ENCODE measurements around the gene SLC19A1.

- TF ChIP-seq TCF12 (IDR thresholded peaks at IDR 0.05; ENCODE audit: low read depth) (no peak), RAD21 (IDR thresholded peaks at IDR 0.05; ENCODE audit: low read depth) (no peak), EP300 (IDR thresholded peaks at IDR 0.05; ENCODE audit: borderline replicate concordance) (no peak), CEBPB (IDR thresholded peaks at IDR 0.05) (no peak), EGR1 (IDR thresholded peaks at IDR 0.05) (no peak), NFIC (IDR thresholded peaks at IDR 0.05) (no peak), TEAD4 (IDR thresholded peaks at IDR 0.05) (no peak), TAF1 (IDR thresholded peaks at IDR 0.05; ENCODE audit: low read depth) (no peak)
- TF ChIP-seq, protein P1, sequence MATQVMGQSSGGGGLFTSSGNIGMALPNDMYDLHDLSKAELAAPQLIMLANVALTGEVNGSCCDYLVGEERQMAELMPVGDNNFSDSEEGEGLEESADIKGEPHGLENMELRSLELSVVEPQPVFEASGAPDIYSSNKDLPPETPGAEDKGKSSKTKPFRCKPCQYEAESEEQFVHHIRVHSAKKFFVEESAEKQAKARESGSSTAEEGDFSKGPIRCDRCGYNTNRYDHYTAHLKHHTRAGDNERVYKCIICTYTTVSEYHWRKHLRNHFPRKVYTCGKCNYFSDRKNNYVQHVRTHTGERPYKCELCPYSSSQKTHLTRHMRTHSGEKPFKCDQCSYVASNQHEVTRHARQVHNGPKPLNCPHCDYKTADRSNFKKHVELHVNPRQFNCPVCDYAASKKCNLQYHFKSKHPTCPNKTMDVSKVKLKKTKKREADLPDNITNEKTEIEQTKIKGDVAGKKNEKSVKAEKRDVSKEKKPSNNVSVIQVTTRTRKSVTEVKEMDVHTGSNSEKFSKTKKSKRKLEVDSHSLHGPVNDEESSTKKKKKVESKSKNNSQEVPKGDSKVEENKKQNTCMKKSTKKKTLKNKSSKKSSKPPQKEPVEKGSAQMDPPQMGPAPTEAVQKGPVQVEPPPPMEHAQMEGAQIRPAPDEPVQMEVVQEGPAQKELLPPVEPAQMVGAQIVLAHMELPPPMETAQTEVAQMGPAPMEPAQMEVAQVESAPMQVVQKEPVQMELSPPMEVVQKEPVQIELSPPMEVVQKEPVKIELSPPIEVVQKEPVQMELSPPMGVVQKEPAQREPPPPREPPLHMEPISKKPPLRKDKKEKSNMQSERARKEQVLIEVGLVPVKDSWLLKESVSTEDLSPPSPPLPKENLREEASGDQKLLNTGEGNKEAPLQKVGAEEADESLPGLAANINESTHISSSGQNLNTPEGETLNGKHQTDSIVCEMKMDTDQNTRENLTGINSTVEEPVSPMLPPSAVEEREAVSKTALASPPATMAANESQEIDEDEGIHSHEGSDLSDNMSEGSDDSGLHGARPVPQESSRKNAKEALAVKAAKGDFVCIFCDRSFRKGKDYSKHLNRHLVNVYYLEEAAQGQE (IDR thresholded peaks at IDR 0.05; ENCODE audit: low read depth) = no peak
- TF ChIP-seq, protein P2, sequence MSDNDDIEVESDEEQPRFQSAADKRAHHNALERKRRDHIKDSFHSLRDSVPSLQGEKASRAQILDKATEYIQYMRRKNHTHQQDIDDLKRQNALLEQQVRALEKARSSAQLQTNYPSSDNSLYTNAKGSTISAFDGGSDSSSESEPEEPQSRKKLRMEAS (IDR thresholded peaks at IDR 0.05) = no peak
- TF ChIP-seq, protein P3, sequence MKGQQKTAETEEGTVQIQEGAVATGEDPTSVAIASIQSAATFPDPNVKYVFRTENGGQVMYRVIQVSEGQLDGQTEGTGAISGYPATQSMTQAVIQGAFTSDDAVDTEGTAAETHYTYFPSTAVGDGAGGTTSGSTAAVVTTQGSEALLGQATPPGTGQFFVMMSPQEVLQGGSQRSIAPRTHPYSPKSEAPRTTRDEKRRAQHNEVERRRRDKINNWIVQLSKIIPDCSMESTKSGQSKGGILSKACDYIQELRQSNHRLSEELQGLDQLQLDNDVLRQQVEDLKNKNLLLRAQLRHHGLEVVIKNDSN (IDR thresholded peaks at IDR 0.05) = no peak
Observed at GRCh38 chr21:45575993-45576837, 34.0 kb upstream of the SLC19A1 start.

Measured in Ishikawa (cell line).